ENCODE results near the gene AZU1.
A peak's percentile ranks its signal among the peaks of the same experiment; 100 is the strongest.

The AZU1 gene

GRCh38 chr19:855566-856120 lies 28.0 kb downstream of the AZU1 start:
- DNase-seq, result no peak

GRCh38 chr19:858284-858683 lies 30.6 kb downstream of the AZU1 start:
- DNase-seq, result no peak

- DNase-seq, result no peak
These were observed 31.5 kb downstream of the AZU1 start, which contains the start of gene CFD for GRCh38 chr19:858868-859843. Gene CFD, plus strand, starts transcription at chr19:859664. Its CDS starts 26 bp downstream, at chr19:859690.

GRCh38 chr19:861141-861755 lies 33.6 kb downstream of the AZU1 start:
- DNase-seq, result no peak

GRCh38 chr19:861756-862580 lies 34.3 kb downstream of the AZU1 start:
- peak; percentile 76 to 80 for DNase-seq

- peak in 1 of 2 experiments; percentile 37 for DNase-seq
These were observed 35.1 kb downstream of the AZU1 start for GRCh38 chr19:862581-863314.

- no peak for DNase-seq
These were observed 35.6 kb downstream of the AZU1 start for GRCh38 chr19:863315-863620.

GRCh38 chr19:866769-867300 lies 39.2 kb downstream of the AZU1 start:
- no peak for DNase-seq

- no peak for DNase-seq
These were observed 39.7 kb downstream of the AZU1 start for GRCh38 chr19:867301-867793.

- no peak for DNase-seq
These were observed 40.3 kb downstream of the AZU1 start for GRCh38 chr19:867855-868457.

GRCh38 chr19:868458-869244 lies 41.0 kb downstream of the AZU1 start:
- DNase-seq, result no peak

GRCh38 chr19:869245-870177 lies 41.9 kb downstream of the AZU1 start:
- no peak for DNase-seq

GRCh38 chr19:870314-870713 lies 42.7 kb downstream of the AZU1 start:
- no peak for DNase-seq

GRCh38 chr19:870963-871401 lies 43.3 kb downstream of the AZU1 start:
- DNase-seq, result peak; percentile 80 to 95

- DNase-seq, result no peak
These were observed 44.0 kb downstream of the AZU1 start for GRCh38 chr19:871446-872265.

GRCh38 chr19:872266-872951 lies 44.8 kb downstream of the AZU1 start:
- no peak for DNase-seq

- DNase-seq, result no peak
These were observed 45.4 kb downstream of the AZU1 start for GRCh38 chr19:873084-873483.

GRCh38 chr19:873561-874041 lies 46.0 kb downstream of the AZU1 start:
- no peak for DNase-seq

All from SHP77 (cell line).